Kasumi-1 (cell line): ENCODE data around the gene ARL2BP.
"Not testable (repeated sequence)": the region's sequence is repeated elsewhere in the genome, so short reads cannot be mapped to it uniquely, and the experiment has no call there.

Experiments
- DNase-seq, 2 experiments: peaks; one replicate each; lab custom pipeline; 2025; lab: John Stamatoyannopoulos, UW

The ARL2BP gene

GRCh38 chr16:57263541-57264351, 18.7 kb downstream of the ARL2BP start:
- DNase-seq, result no peak

- DNase-seq, result peak in 1 of 2 experiments; percentile 31
Measured at GRCh38 chr16:57264381-57264780, 19.3 kb downstream of the ARL2BP start.

- no peak for DNase-seq
Measured at GRCh38 chr16:57264950-57265371, 19.9 kb downstream of the ARL2BP start.

GRCh38 chr16:57265850-57266530, 20.9 kb downstream of the ARL2BP start:
- DNase-seq, result no peak

GRCh38 chr16:57266531-57267260, 21.6 kb downstream of the ARL2BP start:
- peak; percentile 27 to 30 for DNase-seq

- not testable (repeated sequence) for DNase-seq
Measured at GRCh38 chr16:57267343-57267742, 22.3 kb downstream of the ARL2BP start.

- DNase-seq, result no peak
Measured at GRCh38 chr16:57268804-57269800, 24.0 kb downstream of the ARL2BP start.

- DNase-seq, result no peak
Measured at GRCh38 chr16:57270221-57271062, 25.4 kb downstream of the ARL2BP start.

- no peak for DNase-seq
Measured at GRCh38 chr16:57271063-57271345, 25.9 kb downstream of the ARL2BP start.

GRCh38 chr16:57271867-57272495, 26.9 kb downstream of the ARL2BP start:
- DNase-seq, result no peak

GRCh38 chr16:57273359-57273758, 28.3 kb downstream of the ARL2BP start:
- no peak for DNase-seq

GRCh38 chr16:57273826-57274225, 28.8 kb downstream of the ARL2BP start:
- no peak for DNase-seq

GRCh38 chr16:57275946-57276345, 30.9 kb downstream of the ARL2BP start:
- not testable (repeated sequence) for DNase-seq

GRCh38 chr16:57276596-57276995, 31.5 kb downstream of the ARL2BP start:
- DNase-seq, result no peak

GRCh38 chr16:57277586-57277985, 32.5 kb downstream of the ARL2BP start:
- no peak for DNase-seq

GRCh38 chr16:57278494-57278893, 33.4 kb downstream of the ARL2BP start:
- DNase-seq, result no peak

GRCh38 chr16:57279780-57280638, 35.0 kb downstream of the ARL2BP start:
- no peak for DNase-seq

- no peak for DNase-seq
Measured at GRCh38 chr16:57281791-57282190, 36.7 kb downstream of the ARL2BP start.

GRCh38 chr16:57282510-57283213, 37.6 kb downstream of the ARL2BP start:
- DNase-seq, result no peak
